Activated CD8-positive, alpha-beta memory T cell treated with anti-CD3 and anti-CD28 coated beads for 1 hour (primary cell): Measurements from ENCODE around the gene TFEB.

ENCODE experiments used
- DNase-seq, 2 donors: peaks; one replicate each; pipeline ENCODE4 v3.0.0-alpha.2; 2020; ENCODE audit warnings: low read depth in 1 of 2; ENCODE audit errors: extremely low read depth in 1 of 2

Gene TFEB

GRCh38 chr6:41708856-41709255, 26.6 kb downstream of the TFEB start:
- no peak for DNase-seq

GRCh38 chr6:41707565-41708200, 27.7 kb downstream of the TFEB start:
- no peak for DNase-seq

- DNase-seq, result no peak
These were observed 28.4 kb downstream of the TFEB start for GRCh38 chr6:41706876-41707564.

GRCh38 chr6:41705996-41706835, 29.2 kb downstream of the TFEB start:
- peak in 1 of 2 donors; percentile 28 for DNase-seq

GRCh38 chr6:41705311-41705995, 30.0 kb downstream of the TFEB start:
- DNase-seq, result no peak

GRCh38 chr6:41704656-41705310, 30.6 kb downstream of the TFEB start:
- DNase-seq, result no peak

- DNase-seq, result no peak
These were observed 31.4 kb downstream of the TFEB start for GRCh38 chr6:41704028-41704427.

GRCh38 chr6:41702771-41703494, 32.5 kb downstream of the TFEB start:
- no peak for DNase-seq

GRCh38 chr6:41702089-41702745, 33.2 kb downstream of the TFEB start:
- no peak for DNase-seq

GRCh38 chr6:41700463-41701347, 34.7 kb downstream of the TFEB start:
- DNase-seq, result no peak

GRCh38 chr6:41699063-41699462, 36.3 kb downstream of the TFEB start:
- DNase-seq, result no peak

- DNase-seq, result no peak
These were observed 37.3 kb downstream of the TFEB start for GRCh38 chr6:41697861-41698781.

GRCh38 chr6:41696788-41697187, 38.6 kb downstream of the TFEB start:
- no peak for DNase-seq

- no peak for DNase-seq
These were observed 39.6 kb downstream of the TFEB start for GRCh38 chr6:41695825-41696224.

GRCh38 chr6:41694815-41695526, 40.4 kb downstream of the TFEB start:
- no peak for DNase-seq

GRCh38 chr6:41693281-41694240, 41.8 kb downstream of the TFEB start:
- DNase-seq, result no peak
